ENCODE measurements around the gene SSR1.

GRCh38 chr6:7241709-7242645 lies 71.0 kb downstream of the SSR1 start:
- TF ChIP-seq, protein P1, sequence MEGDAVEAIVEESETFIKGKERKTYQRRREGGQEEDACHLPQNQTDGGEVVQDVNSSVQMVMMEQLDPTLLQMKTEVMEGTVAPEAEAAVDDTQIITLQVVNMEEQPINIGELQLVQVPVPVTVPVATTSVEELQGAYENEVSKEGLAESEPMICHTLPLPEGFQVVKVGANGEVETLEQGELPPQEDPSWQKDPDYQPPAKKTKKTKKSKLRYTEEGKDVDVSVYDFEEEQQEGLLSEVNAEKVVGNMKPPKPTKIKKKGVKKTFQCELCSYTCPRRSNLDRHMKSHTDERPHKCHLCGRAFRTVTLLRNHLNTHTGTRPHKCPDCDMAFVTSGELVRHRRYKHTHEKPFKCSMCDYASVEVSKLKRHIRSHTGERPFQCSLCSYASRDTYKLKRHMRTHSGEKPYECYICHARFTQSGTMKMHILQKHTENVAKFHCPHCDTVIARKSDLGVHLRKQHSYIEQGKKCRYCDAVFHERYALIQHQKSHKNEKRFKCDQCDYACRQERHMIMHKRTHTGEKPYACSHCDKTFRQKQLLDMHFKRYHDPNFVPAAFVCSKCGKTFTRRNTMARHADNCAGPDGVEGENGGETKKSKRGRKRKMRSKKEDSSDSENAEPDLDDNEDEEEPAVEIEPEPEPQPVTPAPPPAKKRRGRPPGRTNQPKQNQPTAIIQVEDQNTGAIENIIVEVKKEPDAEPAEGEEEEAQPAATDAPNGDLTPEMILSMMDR (IDR thresholded peaks at IDR 0.05) = no peak
- no peak for TF ChIP-seq POLR2A (IDR thresholded peaks at IDR 0.05)

Measured in esophagus squamous epithelium (tissue), 4 donors.